Fibroblast of the aortic adventitia (primary cell): ENCODE results near the gene ELP1. TPM values are rescaled to one million over a fixed set of nuclear protein-coding genes. Genes with fewer than 3 reads are reported as not detected.

Experiments used
- DNase-seq: peaks from one replicate; pipeline ENCODE4 v3.0.0-alpha.2; 2010; ENCODE audit warnings: low read depth
- H3K4me3 ChIP-seq: 2 replicates; pipeline ENCODE4 v1.5.1; 2011; ENCODE audit warnings: low read depth, mild to moderate bottlenecking, control low read depth, low read length, moderate library complexity
- total RNA-seq: library from RNA; depleted of rRNA; stranded (reverse); fragments of >200 nt; gene quantifications from 2 replicates; pipeline ENCODE4 v1.2.3, GENCODE V29; 2012; ENCODE audit warnings: low replicate concordance
- TF ChIP-seq, protein P1 (sequence below): IDR thresholded peaks from 2 replicates; pipeline ENCODE4 v1.5.1; 2011; ENCODE audit warnings: mild to moderate bottlenecking, low read length, control low read depth, inconsistent platforms; ENCODE audit not compliant: insufficient read depth

ELP1 gene
- total RNA-seq, 1 donor, result 32.3 TPM

DNA sequence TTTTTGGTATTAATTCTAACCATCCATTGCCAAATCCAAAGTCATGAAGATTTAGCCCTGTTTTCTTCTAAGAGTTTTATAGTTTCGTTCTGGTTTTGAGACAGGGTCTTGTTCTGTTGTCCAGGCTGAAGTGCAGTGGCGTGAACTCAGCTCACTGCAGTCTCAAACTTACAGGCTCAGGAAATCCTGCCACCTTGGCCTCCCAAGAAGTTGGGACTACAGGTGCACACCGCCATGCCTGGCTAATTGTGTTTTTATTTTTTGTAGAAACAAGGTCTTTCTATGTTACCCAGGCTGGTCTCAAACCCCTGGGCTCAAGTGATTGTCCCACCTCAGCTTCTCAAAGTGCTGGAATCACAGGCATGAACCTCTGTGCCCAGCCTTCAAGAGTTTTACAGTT lies 50.8 kb downstream of the ELP1 start:
- TF ChIP-seq, protein P1, sequence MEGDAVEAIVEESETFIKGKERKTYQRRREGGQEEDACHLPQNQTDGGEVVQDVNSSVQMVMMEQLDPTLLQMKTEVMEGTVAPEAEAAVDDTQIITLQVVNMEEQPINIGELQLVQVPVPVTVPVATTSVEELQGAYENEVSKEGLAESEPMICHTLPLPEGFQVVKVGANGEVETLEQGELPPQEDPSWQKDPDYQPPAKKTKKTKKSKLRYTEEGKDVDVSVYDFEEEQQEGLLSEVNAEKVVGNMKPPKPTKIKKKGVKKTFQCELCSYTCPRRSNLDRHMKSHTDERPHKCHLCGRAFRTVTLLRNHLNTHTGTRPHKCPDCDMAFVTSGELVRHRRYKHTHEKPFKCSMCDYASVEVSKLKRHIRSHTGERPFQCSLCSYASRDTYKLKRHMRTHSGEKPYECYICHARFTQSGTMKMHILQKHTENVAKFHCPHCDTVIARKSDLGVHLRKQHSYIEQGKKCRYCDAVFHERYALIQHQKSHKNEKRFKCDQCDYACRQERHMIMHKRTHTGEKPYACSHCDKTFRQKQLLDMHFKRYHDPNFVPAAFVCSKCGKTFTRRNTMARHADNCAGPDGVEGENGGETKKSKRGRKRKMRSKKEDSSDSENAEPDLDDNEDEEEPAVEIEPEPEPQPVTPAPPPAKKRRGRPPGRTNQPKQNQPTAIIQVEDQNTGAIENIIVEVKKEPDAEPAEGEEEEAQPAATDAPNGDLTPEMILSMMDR, result no peak
- DNase-seq, result no peak

DNA sequence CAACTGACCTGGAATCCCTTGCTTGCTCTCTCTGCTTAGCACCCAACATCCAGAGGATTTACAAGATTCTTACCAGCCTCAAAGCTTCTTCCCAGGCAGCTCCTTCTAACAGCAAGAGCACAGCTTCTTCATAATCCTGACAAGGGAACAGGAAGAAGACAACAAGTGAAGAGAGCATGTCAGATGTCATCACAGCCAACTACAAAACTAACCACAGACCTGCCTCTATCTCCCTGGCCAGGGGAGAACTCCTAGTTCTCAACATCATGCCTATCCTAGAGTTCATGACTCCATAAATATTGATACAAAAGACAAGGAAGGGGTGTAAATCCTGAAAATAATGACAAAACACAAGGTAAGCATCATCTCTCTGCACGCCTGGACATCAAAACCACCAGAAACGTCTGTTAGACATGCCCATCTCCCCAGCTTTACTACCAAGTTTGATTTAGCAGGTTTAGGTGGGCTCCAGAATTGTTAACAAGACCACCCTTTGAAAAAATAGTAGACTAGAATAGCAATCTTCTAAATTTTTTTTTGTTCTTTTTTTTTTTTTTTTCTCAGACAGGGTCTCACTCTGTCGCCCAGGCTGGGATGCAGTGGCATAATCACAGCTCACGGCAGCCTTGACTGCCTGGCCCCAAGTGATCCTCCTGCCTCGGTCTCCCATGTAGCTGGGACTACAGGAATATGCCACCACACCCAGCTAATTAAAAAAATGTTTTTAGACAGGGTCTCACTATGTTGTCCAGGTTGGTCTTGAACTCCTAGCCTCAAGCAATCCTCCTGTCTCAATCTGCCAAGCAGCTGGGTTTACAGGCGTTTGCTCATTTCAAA lies 51.7 kb downstream of the ELP1 start:
- no peak for DNase-seq
- no peak overlapping the region for H3K4me3 ChIP-seq
- TF ChIP-seq, protein P1, result no peak

More for the DNA sequence above, 50.8 kb downstream of the ELP1 start:
- H3K4me3 ChIP-seq, result no peak overlapping the region

DNA sequence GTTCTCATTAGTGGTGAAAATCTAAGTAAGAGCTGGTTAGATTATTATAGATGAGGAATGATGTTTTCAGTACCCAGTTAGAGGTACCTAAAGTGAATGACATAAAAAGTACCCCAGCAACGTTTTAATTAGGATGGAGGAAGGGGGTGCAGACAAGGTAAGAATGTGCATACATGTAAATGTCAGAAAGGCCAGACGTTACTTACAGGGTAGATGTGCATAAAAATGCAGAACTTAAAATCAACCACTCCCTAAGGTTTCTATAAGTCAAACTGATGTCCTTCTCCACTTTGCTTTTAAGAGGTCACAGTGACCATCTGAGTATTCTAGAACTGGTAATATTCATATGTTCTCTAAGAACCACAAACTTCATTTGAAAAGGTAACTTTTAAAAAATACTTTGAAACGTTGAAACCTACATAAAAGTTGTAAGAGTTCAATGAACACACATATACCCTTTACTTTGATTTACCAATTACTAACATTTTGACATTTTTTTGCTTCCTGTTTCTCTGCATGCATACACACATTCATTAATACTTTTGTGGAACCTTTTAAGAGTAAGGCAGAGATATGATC lies 53.1 kb downstream of the ELP1 start:
- no peak overlapping the region for H3K4me3 ChIP-seq
- no peak for DNase-seq
- TF ChIP-seq, protein P1, result no peak

DNA sequence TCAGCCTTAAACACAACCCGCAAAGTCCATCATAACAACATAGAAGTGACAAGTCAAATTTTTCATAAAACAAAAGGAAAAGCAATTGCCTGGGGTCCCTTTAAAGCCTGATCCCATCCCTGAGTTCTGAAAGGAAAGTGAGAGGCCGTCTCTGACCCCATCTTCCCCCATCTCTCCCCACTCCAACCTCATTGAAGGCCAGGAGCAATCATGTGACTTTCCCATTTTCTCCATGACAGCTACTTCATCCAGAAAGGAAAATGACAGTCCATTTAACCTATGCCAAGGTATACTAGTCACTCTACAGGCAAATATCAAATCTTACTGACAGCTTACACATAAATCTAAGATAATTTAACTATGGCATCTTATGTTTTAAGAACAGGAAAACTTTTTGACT lies 56.4 kb downstream of the ELP1 start:
- DNase-seq, result no peak
- no peak overlapping the region for H3K4me3 ChIP-seq
- TF ChIP-seq, protein P1, result no peak

DNA sequence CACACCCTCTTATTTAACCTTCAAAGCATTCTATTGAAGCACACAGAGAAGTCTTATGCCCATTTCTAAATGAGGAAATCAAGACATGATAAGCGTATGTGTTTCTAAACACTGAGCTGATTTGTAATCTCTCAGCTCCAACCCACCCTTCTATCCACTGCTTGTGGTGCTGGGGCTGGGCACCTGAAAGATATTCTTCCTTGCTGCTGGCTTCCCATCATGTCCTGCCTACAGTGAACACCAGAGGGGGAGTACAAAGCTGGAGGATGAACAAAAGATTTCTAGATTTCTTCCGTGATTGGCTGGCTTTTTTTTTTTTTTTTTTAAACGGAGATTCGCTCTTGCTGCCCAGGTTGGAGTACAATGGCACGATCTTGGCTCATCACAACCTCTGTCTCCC lies 57.5 kb downstream of the ELP1 start:
- H3K4me3 ChIP-seq, result no peak overlapping the region
- DNase-seq, result no peak
- TF ChIP-seq, protein P1, result no peak

DNA sequence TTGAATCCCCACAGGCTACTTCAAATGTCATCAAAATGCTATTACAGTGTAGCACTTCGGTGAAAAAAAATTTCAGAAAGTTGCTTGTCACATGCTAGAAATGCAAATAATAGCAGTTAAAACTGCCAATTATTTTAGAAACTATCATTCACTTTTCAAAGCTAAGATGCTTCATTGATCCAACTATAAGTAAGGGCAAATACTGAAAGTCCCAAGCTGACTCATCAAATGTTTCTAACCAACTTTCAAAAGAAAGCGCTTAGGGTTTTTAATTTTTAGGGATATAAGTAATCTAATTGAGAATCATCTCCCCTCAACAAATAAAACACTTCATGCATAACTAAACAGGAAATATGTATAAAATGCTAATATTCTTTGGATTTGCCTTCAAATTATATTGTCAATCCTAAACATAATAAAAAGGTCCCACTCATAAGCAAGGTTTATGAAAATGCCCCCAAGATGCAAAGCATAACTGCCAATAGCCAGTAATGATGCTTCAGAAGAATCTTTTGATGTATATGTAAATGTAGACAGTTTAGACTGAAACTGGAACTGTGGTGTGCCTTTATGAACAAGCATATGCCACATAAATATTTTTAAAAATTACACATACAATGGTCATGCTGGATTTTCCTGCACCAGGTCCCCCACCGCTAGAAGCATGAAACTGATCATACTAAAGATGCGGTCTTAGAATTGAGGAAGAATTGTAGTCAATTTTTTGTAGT lies 59.7 kb downstream of the ELP1 start:
- TF ChIP-seq, protein P1, result no peak
- no peak overlapping the region for H3K4me3 ChIP-seq
- no peak for DNase-seq
